Stromal cell of bone marrow (primary cell): Measurements from ENCODE around the gene PRSS38.
A peak's percentile ranks its signal among the peaks of the same experiment; 100 is the strongest.

Experiments
- DNase-seq: peaks from one replicate; pipeline ENCODE4 v3.0.0-alpha.2; 2012; ENCODE audit warnings: low read depth

PRSS38 gene

DNA sequence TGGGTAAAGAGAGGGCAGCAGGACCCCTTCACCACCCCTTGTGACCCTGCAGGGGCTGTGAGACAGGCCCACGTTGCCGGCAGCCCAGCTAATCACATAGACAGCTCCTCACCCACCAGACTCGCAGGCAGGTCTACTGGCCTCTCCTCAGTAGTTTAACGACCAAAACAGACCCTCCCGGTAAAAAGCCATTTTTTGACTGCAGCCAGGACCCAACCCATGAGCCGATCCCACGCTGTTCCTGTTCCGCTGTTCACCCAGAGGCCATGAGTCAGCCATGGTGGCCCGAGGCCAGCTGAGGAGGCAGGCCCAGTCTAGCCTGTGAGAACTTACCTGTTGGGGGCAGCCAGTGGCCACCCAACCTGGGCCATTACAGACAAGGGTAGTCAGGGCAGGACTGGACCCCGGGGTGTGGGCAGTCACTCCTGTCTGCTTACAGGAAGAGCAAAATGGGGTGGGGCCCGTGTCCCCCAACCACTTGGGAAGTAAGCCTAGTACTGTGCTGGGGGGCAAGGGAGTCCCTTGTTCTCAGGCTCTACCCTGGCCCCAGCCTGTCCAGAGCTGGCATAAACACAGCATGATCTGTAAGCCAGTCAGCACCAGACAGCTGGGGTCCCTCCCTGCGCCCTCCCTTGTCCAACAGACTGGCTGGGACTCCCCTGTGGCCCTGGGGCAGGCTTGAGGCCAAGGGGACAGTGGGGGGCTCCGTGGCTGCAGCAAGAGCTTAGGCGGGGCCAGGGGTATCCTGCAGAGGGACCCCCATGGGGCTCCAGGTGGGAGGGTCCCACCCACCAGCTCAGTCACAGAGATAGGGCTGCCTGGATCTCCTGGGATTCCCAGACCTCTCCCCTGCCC, 70.4 kb downstream of the PRSS38 start:
- peak; percentile 16 for DNase-seq

DNA sequence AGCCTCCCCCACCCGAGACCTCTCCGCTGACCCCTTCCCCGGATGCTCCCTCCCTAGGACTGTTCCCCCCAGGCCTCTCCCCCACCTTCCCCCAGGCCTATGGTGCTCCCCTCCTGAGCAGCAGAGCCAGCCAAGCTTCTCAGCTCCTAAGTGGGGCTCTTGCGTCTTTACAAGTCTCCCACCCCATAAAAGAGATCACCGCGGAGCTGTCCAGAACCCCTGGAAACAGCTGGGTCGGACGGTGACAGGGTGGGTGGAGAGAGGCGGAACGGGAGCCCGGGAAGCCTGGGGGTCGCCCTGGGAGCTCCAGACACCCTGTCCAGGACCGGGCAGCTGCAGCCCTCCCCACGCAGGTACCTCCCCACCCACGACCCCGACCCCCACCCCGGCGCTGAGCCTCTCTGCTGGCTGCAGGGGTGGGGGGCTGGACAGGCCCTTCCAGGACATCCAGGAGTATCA, 71.1 kb downstream of the PRSS38 start:
- DNase-seq, result no peak

DNA sequence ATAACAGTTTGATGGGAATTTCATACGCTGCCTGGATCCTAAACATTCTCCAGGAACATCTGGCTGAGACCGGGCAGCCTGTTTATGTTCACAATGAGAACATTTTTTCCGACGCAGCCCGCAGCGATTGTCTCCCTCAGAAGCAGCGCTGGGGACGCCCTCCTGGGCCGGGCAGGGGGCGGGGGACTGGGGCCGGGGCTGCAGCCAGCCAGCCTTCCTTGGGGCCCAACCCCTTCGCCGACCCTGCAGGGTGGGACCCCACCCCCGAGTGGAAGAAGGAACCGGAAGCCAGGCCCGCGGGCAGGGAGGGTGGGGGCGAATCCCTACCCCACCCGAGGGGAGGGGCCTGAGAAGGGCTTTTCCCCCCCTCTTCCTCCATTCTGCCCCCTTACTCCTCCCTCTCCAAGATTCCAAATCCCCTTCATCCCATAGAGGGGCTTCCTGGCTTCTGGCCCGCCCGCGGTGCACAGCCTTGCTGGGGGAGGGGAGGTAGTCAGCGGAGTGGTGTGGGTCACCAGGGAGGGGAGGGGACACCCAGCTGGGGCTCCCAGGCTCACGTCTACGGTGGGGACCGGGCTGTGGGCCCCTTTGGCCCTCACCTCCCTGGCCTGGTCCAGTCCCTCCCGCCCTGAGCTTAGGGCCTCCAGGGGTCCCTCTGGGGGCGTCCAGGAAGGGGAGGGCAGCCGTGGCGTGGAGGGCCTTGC, 71.7 kb downstream of the PRSS38 start:
- DNase-seq, result no peak

DNA sequence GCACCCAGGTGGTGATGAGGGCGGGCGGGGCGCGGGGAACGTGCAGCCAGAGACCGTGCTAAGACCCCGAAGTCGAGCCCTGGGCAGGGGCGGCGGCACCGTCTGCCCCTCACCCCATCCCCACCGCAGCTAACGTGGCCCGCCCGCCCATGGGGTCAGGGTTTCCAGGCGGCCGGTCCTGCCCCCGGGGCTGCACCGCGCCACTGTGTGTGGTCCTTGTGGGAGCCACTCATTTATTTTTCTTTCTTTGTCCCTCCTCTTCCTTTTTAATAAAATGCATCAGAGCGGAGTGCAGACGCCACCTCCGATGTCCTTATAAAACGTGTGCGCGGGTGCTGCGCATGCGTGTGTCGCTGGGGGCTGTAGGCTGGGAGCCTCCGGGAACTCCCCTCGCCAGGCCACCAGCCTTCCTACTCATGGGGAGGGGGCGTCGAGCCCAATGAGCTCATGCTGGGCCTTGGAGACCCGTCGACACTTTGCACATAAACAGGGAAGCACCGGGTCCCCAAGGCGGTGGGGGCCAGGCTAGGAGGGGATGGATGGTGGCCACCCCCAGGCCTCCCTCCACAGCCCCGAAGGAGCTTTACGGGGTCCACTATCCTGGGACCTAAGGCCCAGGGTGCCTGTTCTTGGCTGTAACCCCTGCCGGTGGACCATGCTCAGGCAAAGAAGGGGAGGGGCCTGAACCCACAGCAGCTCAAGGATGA, 72.4 kb downstream of the PRSS38 start:
- DNase-seq, result no peak

DNA sequence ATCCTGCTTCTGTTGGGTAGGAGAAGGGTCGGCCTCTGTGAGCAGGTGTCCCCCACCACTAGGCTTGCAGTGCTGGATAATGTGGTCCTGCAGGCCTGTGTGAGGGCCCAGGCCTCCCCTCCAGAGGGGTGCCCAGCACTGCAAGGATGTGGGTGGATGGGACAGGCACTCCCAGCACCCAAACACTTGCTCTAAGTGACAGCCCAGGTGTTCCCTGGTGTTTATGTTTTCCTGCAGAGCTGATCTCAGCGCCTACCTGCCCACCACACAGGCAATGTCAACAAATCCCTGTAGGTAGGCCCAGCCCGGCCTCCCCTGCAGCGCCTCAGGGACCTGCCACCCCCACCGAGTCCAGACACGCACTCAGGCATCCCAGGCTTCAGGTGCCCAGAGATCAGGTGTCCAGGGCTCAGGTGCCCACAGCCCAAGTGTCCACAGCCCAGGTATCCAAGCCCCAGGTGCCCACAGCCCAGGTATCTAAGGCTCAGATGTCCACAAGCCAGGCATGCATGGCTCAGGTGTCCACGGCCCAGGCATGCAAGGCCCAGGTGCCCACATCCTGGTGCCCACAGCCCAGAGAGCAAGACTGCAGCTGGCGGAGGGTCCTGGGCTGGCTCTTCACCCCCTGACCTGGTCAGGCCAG, 73.0 kb downstream of the PRSS38 start:
- DNase-seq, result no peak

DNA sequence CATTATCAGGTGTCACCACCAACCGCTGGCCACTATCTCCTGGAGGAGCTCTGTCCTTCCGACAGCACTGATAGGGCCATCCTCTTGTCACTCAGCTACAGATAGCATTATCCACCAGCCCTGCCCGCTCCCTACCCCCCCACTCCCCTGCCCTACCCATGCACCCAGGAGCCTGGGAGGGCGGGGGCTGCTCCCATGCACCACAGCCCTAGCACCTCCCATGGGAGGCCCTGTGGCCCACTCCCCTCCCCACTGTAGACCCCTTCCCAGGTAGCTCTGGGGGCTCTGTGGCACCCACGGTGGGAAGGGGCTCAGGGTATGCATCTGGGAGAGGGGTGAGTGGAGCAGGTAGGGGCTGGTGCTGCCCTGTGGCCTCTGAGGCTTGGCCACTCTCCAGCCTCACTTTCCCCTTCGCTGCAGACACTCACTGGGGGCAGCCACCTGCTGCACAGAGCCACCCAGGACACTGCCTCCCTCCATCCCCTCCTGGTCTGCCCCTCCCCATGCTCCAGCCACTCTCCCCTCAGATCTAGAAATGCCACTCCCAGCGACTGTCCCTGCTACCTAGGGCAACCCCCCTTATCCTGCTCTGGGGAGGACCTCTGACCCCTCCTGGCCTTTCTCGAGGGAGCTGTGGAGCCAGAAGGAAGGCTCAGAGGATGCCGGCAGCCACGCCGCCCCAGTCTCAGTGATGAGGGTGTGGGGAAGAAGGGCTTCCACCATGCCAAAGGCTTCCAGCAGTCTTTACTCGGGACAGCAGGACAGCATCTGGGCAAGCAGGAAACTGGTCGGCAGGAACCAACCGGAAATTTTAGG, 73.8 kb downstream of the PRSS38 start:
- no peak for DNase-seq

DNA sequence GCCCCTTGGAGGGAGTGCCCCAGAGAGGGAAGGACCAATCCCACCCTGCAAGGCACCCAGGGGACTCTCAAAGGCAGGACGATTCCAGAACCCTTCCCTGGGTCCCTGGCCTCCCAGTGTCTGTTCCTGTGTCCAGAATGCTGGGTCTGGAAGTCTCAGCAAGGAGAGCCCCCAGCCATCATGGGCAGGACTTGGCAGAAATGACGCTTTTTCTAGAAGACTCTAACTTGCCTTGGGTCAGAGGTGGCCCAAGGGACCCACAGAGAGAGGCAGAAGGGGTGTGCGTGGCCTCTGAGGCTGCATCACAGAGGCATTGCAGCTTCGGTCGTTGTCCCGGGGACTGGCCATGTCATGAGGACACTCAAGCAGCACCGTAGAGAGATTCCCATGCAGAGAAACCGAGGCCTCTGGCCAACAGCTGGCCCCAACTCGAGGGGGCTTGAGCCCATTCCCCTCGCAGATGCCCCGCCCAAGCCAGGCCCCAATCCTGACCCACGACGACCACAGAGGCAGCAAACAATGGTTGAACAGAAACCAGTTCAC, 74.5 kb downstream of the PRSS38 start:
- no peak for DNase-seq

DNA sequence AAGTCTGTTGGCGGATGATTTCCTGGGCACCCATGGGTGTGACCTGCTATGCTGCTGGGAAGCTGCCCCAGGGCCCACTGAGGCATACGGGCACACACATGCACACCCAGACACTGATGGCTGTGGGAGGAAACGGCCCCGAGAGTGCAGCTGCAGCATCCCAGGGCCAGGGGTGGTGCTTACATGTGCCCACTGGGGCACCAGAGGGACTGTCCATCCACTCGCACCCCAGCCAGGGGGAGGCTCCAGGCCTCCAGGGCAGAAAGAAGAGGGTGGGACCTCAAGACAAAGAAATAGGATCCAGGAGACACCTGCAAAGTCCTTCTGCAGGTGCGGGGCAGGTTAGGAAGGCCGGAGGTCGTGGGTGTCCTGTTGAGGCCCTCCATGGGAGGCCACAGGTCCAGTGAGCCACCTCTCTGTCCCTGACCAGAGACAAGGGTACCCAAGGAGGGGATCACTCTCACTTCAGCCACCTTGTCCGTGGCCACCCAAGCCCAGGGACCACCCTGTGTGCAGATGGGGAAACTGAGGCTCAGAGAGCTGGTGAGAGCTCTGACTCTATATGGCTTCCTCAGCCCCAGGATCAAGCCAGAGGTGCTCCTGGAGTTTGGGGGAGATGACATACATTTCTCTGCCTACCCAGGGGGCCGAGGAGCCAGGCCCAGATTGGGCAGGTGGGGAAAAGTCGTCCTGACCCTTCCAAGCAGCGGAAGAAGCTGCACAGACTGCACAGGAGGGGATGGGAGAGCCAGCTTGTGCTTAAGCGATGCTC, 75.2 kb downstream of the PRSS38 start:
- no peak for DNase-seq

DNA sequence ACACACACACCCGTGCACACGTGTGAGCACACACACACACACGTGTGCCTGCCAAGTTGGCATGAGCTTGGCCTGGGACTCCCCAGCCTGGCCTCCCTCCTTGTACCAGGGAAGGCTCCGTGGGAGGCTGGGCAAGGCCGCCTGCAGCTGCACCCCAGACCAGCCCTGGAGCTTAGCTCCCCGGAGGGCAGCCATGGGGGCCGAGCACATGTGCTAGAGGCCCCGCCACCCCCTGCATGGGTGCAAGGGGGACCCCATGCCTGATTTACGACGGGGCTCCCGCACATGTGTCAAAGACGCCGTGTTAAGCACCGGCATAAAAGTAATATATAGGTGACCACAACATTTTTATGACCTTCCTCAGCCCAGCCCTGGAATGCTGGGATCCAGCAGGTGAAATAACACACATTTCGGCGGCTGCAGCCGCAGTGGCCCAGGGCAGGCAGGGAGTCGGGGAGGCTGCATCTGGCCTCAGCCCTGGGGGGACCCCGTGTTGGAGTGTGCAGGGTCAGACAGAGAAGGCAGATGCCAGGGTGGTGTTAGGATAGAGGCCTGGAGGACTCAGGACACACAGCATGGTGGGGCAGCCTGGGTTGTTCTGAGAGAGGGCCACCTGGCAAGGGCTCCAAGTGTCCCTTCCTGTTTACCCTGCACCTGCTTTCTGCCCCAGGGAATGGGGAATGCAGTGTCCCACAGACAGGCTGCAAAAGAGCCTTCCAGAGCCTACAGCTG, 75.9 kb downstream of the PRSS38 start:
- no peak for DNase-seq

DNA sequence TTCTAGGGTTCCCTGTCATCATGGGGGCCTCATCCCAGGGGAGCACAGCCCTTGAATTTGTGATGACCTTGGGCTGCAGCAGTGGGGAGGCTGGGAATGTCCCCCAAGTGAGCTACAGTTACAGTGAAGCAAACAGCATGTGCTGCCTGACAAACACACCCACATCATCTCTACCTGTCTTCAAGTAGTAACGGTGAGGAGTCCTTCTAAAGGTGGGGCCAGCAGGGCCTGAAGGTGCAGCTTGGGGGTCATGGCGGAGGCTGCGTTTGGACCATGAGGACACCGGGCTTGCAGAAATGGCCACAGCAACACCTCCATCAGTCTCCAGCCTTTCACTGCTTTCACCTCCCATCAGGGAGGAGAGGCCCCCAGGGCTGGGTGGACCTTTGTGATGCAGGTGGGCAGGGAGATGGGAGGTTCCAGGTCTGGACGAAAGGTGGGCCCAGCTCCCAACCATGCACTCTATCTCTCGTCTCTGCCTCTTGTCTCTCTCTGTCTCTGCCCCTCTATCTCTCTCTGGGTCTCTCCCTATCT, 76.5 kb downstream of the PRSS38 start:
- DNase-seq, result no peak

DNA sequence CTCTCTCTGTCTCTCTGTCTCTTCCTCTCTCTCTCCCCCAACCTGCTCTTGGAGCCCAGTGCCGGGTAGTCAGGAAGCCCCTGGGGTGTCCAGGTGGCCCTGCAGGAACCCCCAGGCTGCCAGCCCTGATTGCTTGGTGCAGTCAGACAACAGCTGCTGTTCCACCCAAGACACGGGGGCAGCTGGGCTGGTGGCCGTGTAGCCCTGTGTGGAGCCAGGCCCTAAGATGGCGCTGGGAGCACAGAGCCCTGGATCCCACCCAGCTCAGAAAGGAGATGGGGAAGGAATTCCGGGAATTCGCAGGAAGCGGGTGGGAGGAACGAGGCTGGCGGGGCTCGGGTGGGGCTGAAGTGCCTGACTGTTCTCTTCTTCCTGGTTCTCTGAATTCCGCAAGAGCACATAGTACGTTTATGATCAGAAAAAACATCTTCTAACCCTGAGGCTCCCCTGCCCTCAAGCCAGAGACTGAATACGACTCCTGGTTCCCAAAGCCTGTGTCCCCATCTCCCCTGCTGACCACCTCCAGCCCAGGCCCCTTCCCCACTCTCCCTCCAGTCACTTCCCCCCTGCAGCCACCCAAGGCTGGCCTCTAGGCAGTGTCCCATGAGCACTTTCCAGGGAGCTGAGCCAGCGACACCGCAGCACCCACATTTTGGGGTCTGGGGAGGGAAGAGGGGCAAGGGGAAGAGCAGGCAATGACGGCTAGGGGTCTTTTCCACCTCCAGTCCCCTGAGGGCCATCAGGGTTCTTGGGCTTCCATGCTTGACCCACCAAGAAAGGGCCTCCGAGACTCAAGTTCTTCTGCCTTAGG, 77.2 kb downstream of the PRSS38 start:
- no peak for DNase-seq

DNA sequence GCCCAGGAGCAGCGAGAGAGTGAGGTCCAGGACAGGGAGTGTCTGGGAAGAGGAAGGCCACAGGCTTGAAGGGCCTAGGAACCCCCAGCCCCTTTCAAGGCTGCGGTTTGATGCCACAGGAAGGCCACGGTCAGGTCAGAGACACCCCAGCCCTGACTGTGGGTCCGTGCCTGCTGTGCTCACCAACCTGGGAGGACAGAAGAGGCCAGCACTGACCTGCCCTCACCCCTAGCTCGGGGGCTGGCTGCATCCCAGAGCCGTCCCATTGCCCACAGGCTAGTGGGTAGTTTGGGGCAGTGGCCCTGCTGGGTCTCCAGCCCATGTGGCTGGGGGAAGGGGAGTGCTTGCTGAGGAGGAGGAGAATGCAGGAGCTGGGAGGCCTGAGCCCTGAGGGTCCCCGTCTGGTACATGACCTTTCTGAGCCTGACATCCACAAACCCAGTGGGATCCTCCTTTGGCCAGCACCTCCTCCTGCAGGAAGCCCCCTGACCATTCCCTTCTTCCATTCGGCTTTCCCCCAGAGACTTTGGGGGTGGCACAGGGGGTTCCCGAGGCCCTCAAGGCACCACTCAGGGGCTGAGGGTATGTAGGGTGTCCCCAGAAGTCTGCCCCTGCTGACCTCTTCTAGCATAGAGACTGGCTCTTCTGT, 77.9 kb downstream of the PRSS38 start:
- DNase-seq, result no peak

DNA sequence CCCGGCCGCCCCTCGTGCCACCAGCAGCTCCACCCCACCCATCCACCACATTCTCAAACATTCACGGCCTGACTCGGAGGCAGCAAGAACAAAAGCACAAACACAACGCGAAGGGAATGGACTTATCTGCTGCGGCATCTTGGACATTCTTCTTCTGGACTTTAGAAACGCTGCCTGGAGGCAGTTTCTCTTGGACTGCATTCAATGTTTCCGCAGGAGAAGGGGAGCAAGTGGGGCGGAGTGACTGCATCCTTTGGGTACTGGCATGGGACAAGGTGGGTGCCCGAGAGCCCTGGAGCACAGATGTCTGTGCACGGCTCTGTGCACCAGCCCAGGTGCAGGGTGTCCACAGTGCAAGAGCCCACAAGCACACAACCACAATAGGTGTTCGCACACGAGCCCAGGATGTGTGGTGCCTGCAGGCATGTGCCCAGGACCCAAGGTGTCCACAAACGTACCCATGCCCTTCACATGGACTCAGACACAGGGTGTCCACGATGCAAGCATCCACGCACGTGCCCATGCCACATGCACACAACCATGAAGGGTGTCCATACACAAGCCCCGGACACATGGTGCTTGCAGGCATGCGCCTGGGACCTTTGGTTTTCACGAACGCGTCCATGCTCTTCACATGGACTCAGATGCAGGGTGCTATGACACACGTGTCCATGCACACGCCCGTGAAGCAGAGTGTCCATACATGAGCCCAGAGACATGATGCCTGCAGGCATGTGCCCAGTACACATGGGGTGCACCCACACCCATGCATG, 78.7 kb downstream of the PRSS38 start:
- DNase-seq, result no peak

DNA sequence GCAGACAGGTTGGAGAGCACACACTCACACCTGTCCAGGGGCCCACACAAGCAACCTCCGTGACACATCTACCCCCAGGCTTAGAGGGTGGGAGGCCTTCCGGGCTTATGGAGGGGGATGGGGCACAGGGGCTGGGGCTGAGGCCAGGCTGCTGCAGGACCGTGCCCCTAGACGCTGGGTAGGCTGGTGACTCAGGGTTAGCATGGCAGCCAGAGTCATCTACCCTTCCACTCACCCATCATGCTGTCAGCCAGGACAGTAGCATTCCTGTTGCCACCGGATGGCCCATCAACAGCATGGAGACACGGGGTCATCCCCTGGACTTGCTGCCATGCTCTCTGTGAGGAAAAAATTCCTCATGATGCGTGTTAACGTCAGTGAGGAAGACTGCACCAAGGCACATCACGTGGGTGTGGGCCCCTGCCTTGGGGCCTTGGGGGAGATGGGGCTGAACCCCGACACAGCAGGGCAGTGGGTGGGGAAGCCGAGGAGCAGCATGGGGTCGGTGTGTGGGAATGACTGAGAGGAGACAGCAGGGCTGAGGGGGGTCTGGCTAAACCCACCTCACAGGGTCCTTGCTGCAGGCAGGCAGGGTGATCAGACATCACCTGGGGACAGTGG, 79.5 kb downstream of the PRSS38 start:
- DNase-seq, result no peak
